Measurements from ENCODE around the gene SERF1A. TPM values are rescaled to one million over a fixed set of nuclear protein-coding genes. Genes with fewer than 3 reads are reported as not detected.
"Not testable (repeated sequence)": the region's sequence is repeated elsewhere in the genome, so short reads cannot be mapped to it uniquely, and the experiment has no call there.

Gene SERF1A
- total RNA-seq (10 to 100 TPM in 1 of 2 experiments, 1 to 10 TPM in 1; 9.5 to 17.1 TPM), polyA plus RNA-seq (1 to 10 TPM; 1.8 to 4.1 (median 2.6) TPM), total RNA-seq (0 to 0.21 (median 0) reads per million in 6 experiments)

DNA sequence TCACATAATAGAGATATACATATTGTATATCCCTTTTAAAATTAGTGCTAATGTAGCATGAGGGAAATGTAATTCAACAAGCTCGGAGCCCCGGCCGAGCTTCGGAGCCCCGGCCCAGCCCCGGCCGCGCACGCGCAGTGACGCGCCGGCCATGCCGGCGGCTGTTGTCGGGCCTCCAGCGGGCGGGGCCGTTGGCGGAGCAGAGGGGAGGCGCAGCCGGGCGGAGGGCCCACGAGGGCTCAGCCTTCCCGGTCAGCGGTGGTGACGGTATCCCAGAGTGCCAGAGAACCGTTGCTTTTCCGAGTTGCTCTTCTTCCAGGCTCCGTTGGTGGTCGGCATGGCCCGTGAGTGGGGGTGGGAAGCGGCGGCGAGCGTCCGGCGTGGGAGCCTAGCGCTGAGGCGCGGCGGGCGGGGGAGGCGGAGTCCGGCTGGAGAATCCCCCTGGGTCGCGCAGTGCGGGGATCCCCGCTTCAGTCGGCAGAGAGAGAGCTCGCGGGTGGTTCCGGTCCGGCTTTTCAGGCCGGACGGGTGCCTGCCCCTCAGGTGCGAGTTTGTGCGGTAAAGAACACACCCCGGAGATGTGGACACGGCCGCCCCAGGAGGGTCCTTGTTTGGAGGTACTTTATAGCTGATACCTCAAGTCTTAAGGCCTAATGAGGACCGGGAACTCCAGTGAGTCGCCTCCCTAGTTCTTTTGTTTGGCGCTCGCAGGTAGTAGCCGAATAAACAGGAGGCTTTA is at the start of gene SERF1A:
Gene SERF1A (plus strand): TSS at position 137 of the 739 bp plus-strand sequence. CDS start 201 bp downstream, at position 338.
- POLR2A ChIA-PET, H3K36me3 Mint-ChIP-seq, H3K27me3 Mint-ChIP-seq, H3K9me3 Mint-ChIP-seq, H3K27ac Mint-ChIP-seq, H3K4me1 Mint-ChIP-seq, H3K4me3 Mint-ChIP-seq, DNase-seq: not testable (repeated sequence)
- peak; percentile 85 to 91 for ATAC-seq

DNA sequence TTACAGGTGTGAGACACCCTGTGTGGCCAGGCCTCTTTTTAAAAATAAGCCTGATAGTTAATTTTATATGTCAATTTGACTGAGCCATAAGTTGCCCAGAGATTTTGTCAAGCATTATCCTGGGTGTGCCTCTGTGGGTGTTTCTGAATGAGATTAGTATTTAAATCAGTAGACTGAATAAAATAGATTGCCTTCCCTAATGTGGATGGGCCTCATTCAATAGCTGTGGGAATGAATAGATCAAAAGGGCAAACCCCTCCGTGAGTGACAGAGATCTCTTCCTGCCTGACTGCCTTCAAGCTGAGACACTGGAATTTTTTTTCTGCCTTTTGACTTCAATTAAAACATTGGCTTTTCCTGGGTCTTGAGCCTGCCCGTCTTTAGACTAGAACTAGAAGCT is 33.7 kb upstream of the SERF1A start:
- POLR2A ChIA-PET, ATAC-seq, H3K4me1 Mint-ChIP-seq, H3K36me3 Mint-ChIP-seq, H3K27me3 Mint-ChIP-seq, H3K27ac Mint-ChIP-seq, DNase-seq, H3K9me3 Mint-ChIP-seq, H3K4me3 Mint-ChIP-seq: not testable (repeated sequence)

DNA sequence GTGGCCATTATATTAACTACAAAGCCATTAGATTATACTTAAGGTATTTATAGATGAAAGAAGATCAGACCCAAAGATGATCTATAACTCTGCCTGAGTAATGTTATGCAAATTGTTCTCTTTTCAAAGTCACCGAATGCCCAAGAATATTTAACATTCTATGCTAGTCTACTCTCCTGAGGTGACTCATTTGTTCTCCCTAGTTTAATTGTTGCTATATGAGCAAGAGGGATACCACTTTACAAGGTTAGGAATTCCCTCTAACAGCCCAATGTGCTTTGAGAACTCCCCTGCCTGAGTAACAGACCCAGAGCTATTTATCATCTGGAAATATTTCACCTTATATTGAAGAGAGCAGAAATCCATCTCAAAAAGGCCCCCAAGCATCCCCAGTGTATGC is 29.8 kb upstream of the SERF1A start:
- H3K27me3 Mint-ChIP-seq, H3K27ac Mint-ChIP-seq, H3K36me3 Mint-ChIP-seq, DNase-seq, ATAC-seq, H3K9me3 Mint-ChIP-seq, H3K4me3 Mint-ChIP-seq, H3K4me1 Mint-ChIP-seq, POLR2A ChIA-PET: not testable (repeated sequence)

DNA sequence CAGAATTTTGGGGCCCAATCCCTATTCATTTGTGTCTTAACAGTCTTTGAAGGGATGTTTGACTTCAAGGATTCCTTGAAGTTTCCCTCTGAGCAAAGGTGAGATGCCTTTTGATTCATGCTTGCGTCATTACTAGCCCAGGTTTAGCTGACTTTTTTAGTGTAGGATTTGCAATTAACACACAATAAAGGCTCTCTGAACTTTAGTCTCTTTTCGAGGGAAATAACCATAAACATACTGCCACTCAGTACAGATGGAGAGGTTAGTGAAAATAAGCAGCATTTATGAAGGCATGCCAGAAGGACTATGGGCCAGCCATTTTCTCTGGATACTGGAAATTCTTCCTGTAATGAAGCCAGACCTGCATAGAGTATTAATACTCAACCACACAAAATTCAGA is 4.4 kb upstream of the SERF1A start:
- H3K9me3 Mint-ChIP-seq, H3K4me3 Mint-ChIP-seq, H3K27me3 Mint-ChIP-seq, POLR2A ChIA-PET, DNase-seq, H3K27ac Mint-ChIP-seq, H3K4me1 Mint-ChIP-seq, H3K36me3 Mint-ChIP-seq, ATAC-seq: not testable (repeated sequence)

DNA sequence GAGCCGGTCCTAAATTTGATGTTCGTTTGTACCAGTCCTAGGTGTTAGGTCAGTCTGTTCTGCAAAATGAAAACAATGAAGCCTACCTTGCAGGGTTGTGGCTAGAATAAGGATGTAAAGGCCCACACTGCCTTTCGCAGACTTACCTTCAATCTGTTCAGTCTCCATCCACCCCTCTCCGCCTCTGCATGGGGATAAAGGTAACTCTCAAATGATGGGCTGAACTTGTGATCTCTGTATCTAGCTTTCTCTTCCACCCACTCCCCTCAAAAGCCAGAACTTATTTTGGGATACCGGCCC is 753 bp downstream of the SERF1A start:
- H3K36me3 Mint-ChIP-seq, DNase-seq, H3K9me3 Mint-ChIP-seq, H3K27me3 Mint-ChIP-seq, POLR2A ChIA-PET, H3K4me3 Mint-ChIP-seq, H3K27ac Mint-ChIP-seq, H3K4me1 Mint-ChIP-seq: not testable (repeated sequence)
- peak; percentile 25 to 55 for ATAC-seq

DNA sequence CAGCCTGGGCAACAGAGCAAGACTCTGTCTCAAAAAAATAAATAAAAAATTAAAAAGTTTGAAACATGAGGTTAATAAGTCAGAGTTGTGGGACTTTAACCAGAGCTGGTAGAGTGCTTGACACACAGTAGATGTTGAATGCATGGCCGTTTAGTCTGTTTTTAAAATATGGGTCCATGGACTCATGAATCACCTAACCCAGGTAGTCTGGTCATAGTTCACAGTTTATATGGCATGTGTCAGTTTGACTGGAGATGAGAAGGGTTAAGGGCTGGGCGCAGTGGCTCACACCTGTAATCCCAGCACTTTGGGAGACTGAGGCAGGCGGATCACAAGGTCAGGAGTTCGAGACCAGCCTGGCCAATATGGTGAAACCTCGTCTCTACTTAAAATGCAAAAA is 6.2 kb downstream of the SERF1A start:
- H3K27ac Mint-ChIP-seq, H3K4me3 Mint-ChIP-seq, H3K27me3 Mint-ChIP-seq, H3K9me3 Mint-ChIP-seq, DNase-seq, POLR2A ChIA-PET, H3K4me1 Mint-ChIP-seq, H3K36me3 Mint-ChIP-seq, ATAC-seq: not testable (repeated sequence)

- H3K36me3 Mint-ChIP-seq, H3K9me3 Mint-ChIP-seq, ATAC-seq, H3K27me3 Mint-ChIP-seq, POLR2A ChIA-PET, H3K27ac Mint-ChIP-seq, H3K4me3 Mint-ChIP-seq, DNase-seq, H3K4me1 Mint-ChIP-seq: not testable (repeated sequence)
These were observed 16.4 kb downstream of the SERF1A start for GRCh38 chr5:70916829-70917228.

DNA sequence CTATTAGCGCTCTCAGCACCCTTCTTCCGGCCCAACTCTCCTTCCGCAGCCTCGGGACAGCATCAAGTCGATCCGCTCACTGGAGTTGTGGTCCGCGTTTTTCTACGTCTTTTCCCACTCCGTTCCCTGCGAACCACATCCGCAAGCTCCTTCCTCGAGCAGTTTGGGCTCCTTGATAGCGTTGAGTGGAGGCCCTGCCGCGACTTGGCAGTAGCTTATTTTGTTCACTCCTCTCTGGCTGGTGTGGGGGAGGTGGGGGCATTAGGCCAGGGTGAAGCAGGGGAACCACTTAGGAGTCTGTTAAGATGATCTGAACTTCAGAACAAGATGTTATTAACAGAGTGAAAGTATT is 24.7 kb downstream of the SERF1A start:
- H3K9me3 Mint-ChIP-seq, H3K27ac Mint-ChIP-seq, H3K4me3 Mint-ChIP-seq, H3K4me1 Mint-ChIP-seq, H3K36me3 Mint-ChIP-seq, H3K27me3 Mint-ChIP-seq, DNase-seq, POLR2A ChIA-PET: not testable (repeated sequence)
- ATAC-seq = peak; percentile 41 to 56

DNA sequence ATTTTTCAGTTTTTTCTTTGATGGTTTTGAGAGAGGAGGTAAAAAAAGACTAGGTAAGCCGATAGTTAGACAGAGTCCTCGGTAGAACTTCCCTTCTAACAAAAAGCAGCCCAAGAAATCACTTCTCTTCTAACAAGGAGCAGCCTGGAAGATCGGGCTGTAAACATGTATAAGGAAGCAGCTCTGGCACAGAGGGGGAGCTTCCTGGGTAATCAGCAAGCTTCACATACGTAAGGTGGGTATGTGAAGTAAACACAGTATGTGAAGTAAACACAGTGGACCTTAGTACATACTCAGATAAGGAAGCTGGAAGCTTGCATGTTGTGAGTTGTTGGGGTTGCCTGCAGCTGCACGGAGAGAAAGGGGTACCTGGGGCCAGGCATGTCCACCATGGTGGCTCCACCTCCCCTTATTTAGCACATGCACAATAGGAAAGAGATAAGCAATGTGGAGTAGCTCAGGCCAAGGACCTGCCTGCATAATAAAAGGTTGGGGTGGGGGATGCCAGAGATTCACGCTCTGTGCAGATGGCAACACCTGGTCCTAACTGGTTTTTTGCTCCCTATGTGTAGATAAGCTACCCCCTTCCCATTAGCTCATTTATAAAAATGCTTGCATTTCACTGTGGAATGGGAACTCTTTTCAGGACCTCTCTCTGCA is 31.4 kb downstream of the SERF1A start:
- H3K9me3 Mint-ChIP-seq, POLR2A ChIA-PET, H3K27ac Mint-ChIP-seq, H3K36me3 Mint-ChIP-seq, DNase-seq, ATAC-seq, H3K4me3 Mint-ChIP-seq, H3K4me1 Mint-ChIP-seq, H3K27me3 Mint-ChIP-seq: not testable (repeated sequence)

- DNase-seq, ATAC-seq, H3K9me3 Mint-ChIP-seq, H3K4me1 Mint-ChIP-seq, POLR2A ChIA-PET, H3K36me3 Mint-ChIP-seq, H3K27me3 Mint-ChIP-seq, H3K27ac Mint-ChIP-seq, H3K4me3 Mint-ChIP-seq: not testable (repeated sequence)
These were observed 32.1 kb downstream of the SERF1A start for GRCh38 chr5:70932560-70932959.

DNA sequence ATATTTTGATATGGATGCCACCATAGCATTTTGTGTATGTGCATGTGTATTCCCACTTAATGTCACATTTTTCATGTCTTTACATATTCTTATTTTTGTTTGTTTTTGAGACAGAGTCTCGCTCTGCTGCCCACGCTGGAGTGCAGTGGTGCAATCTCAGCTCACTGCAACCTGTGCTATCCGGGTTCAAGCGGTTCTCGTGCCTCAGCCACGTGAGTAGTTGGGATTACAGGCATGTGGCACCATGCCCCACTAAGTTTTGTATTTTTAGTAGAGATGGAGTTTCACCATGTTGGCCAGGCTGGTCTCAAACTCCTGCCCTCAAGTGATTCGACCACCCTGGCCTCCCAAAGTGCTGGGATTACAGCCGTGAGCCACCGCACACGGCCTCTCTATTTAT is 52.6 kb downstream of the SERF1A start:
- H3K27ac Mint-ChIP-seq, H3K27me3 Mint-ChIP-seq, H3K4me3 Mint-ChIP-seq, H3K4me1 Mint-ChIP-seq, ATAC-seq, H3K36me3 Mint-ChIP-seq, DNase-seq, H3K9me3 Mint-ChIP-seq, POLR2A ChIA-PET: not testable (repeated sequence)

All from naive thymus-derived CD8-positive, alpha-beta T cell (primary cell).